ENCODE measurements around the gene DNAJC7. TPM values are rescaled to one million over a fixed set of nuclear protein-coding genes. Genes with fewer than 3 reads are reported as not detected.

Gene DNAJC7
- total RNA-seq, 1 donor from 2014 or later: 82.0 TPM

GRCh38 chr17:41965694-41966462 lies 51.4 kb downstream of the DNAJC7 start:
- Histone ChIP-seq H3K9me3 (no peaks in the 10 kb centered on the region), H3K27me3 (ENCODE audit: low read depth) (no peaks in the 10 kb centered on the region), H3K4me3 (peak overlapping the region; percentile 70), H3K4me1 (peaks cover 40% of the 10 kb centered on the region), H3K36me3 (peaks cover 14% of the 10 kb centered on the region), H3K27ac (peak overlapping the region; percentile 86)
- DNase-seq: peak; percentile 82
- intact Hi-C loops (cut with DNase I): loop anchor here (10.0 kb wide), 1 partner anchor 149 kb away; the partner anchor contains the start of gene DHX58
- peak; percentile 81 to 87 for ATAC-seq
- TF ChIP-seq CTCF (IDR thresholded peaks at IDR 0.05): no peak

GRCh38 chr17:41962768-41963434 lies 54.3 kb downstream of the DNAJC7 start:
- ATAC-seq (peak in 1 of 2 donors; percentile 4), DNase-seq (peak; percentile 75)
- H3K36me3 ChIP-seq: no peaks in the 10 kb centered on the region
- intact Hi-C loops (cut with DNase I): loop anchor here (10.0 kb wide), 1 partner anchor 152 kb away; the partner anchor contains the start of gene DHX58
- no peak overlapping the region for H3K27ac ChIP-seq
- TF ChIP-seq CTCF (IDR thresholded peaks at IDR 0.05): peak; percentile 86
- no peaks in the 10 kb centered on the region for H3K27me3 ChIP-seq (ENCODE audit: low read depth)
- H3K4me3 ChIP-seq: no peak overlapping the region
- H3K9me3 ChIP-seq: no peaks in the 10 kb centered on the region
- peaks cover 24% of the 10 kb centered on the region for H3K4me1 ChIP-seq

GRCh38 chr17:41962111-41962510 lies 55.1 kb downstream of the DNAJC7 start:
- H3K4me3 ChIP-seq: no peak overlapping the region
- no peak for TF ChIP-seq CTCF (IDR thresholded peaks at IDR 0.05)
- H3K4me1 ChIP-seq: peaks cover 17% of the 10 kb centered on the region
- DNase-seq: no peak
- no peak for ATAC-seq
- intact Hi-C loops (cut with DNase I): loop anchor here (10.0 kb wide), 1 partner anchor 153 kb away; the partner anchor contains the start of gene DHX58
- no peaks in the 10 kb centered on the region for H3K36me3 ChIP-seq
- H3K9me3 ChIP-seq: no peaks in the 10 kb centered on the region
- H3K27me3 ChIP-seq (ENCODE audit: low read depth): no peaks in the 10 kb centered on the region
- no peak overlapping the region for H3K27ac ChIP-seq

- ATAC-seq (peak; percentile 58 to 71), DNase-seq (no peak)
- intact Hi-C loops (cut with DNase I): loop anchor here (10.0 kb wide), 1 partner anchor 155 kb away; the partner anchor contains the start of gene DHX58
- H3K4me3 ChIP-seq: no peak overlapping the region
- H3K9me3 ChIP-seq: no peaks in the 10 kb centered on the region
- no peaks in the 10 kb centered on the region for H3K27me3 ChIP-seq (ENCODE audit: low read depth)
- H3K4me1 ChIP-seq: peaks cover 5% of the 10 kb centered on the region
- no peaks in the 10 kb centered on the region for H3K36me3 ChIP-seq
- TF ChIP-seq CTCF (IDR thresholded peaks at IDR 0.05): peak; percentile 24
- no peak overlapping the region for H3K27ac ChIP-seq
These were observed 57.7 kb downstream of the DNAJC7 start for GRCh38 chr17:41959336-41960095.

- H3K27ac ChIP-seq: no peak overlapping the region
- DNase-seq (no peak), ATAC-seq (no peak)
- H3K36me3 ChIP-seq: no peaks in the 10 kb centered on the region
- intact Hi-C loops (cut with DNase I): no loop called here
- no peak for TF ChIP-seq CTCF (IDR thresholded peaks at IDR 0.05)
- peaks cover 5% of the 10 kb centered on the region for H3K4me1 ChIP-seq
- H3K4me3 ChIP-seq: no peak overlapping the region
- no peaks in the 10 kb centered on the region for H3K27me3 ChIP-seq (ENCODE audit: low read depth)
- H3K9me3 ChIP-seq: no peaks in the 10 kb centered on the region
These were observed 58.3 kb downstream of the DNAJC7 start for GRCh38 chr17:41959030-41959335.
